Endometrial microvascular endothelial cells (primary cell): Measurements from ENCODE around the gene PCF11. TPM values are rescaled to one million over a fixed set of nuclear protein-coding genes. Genes with fewer than 3 reads are reported as not detected.
"Not testable (repeated sequence)": the region's sequence is repeated elsewhere in the genome, so short reads cannot be mapped to it uniquely, and the experiment has no call there.

Source experiments
- in situ Hi-C: cut with HindIII; loops from 2 replicates; pipeline ENCODE4 v1.10.0; 2017; ENCODE audit warnings: low sequenced_read_pairs, low pct_unique_long_range_greater_than_20kb; ENCODE audit errors: inconsistent ontology term
- total RNA-seq: library from RNA; depleted of rRNA; stranded (reverse); fragments of >200 nt; gene quantifications from one replicate; pipeline ENCODE4 v1.2.3, GENCODE V29; 2015; ENCODE audit errors: inconsistent ontology term

The PCF11 gene, protein sequence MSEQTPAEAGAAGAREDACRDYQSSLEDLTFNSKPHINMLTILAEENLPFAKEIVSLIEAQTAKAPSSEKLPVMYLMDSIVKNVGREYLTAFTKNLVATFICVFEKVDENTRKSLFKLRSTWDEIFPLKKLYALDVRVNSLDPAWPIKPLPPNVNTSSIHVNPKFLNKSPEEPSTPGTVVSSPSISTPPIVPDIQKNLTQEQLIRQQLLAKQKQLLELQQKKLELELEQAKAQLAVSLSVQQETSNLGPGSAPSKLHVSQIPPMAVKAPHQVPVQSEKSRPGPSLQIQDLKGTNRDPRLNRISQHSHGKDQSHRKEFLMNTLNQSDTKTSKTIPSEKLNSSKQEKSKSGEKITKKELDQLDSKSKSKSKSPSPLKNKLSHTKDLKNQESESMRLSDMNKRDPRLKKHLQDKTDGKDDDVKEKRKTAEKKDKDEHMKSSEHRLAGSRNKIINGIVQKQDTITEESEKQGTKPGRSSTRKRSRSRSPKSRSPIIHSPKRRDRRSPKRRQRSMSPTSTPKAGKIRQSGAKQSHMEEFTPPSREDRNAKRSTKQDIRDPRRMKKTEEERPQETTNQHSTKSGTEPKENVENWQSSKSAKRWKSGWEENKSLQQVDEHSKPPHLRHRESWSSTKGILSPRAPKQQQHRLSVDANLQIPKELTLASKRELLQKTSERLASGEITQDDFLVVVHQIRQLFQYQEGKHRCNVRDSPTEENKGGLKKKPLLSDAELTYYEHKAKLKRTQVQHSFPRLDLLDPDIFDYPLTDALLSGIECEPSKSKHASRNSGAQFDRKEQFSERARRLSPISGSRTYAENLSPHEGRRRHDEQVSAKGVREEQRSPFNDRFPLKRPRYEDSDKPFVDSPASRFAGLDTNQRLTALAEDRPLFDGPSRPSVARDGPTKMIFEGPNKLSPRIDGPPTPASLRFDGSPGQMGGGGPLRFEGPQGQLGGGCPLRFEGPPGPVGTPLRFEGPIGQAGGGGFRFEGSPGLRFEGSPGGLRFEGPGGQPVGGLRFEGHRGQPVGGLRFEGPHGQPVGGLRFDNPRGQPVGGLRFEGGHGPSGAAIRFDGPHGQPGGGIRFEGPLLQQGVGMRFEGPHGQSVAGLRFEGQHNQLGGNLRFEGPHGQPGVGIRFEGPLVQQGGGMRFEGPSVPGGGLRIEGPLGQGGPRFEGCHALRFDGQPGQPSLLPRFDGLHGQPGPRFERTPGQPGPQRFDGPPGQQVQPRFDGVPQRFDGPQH (N-terminal part only)
- 23.9 TPM for total RNA-seq

DNA sequence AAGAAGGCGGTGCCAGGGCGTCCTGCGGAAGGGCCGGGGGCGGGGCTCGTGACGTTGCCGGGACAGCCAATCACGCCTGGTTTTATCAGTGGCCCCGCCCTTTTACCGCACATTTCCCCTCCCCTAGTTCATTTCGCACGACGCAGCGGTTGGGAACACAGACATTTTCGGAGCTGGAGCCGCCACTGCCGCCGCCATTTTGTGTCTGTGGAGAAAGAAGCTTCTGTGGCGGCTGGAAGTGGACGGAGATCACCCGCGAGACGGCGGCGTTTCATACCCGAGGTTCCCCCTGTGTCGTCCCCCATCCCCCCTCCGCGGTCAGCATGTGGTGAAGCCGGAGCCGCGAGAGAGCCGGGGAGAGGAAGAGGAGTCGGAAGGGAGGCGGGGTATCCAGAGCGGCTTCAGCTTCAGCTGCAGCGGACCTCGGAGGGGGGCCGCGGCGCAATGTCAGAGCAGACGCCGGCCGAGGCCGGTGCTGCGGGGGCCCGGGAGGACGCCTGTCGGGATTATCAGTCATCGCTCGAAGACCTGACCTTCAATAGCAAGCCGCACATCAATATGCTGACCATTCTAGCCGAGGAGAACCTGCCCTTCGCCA lies at the start of gene PCF11:
PCF11 (plus strand) TSS at position 136 of the 598 bp plus-strand sequence; CDS start at position 445, 309 bp downstream.
- in situ Hi-C loops, result loop anchor here (25.0 kb wide), 2 partner anchors 95 to 245 kb away; partner anchors contain the start of genes DDIAS, PRCP and RAB30

DNA sequence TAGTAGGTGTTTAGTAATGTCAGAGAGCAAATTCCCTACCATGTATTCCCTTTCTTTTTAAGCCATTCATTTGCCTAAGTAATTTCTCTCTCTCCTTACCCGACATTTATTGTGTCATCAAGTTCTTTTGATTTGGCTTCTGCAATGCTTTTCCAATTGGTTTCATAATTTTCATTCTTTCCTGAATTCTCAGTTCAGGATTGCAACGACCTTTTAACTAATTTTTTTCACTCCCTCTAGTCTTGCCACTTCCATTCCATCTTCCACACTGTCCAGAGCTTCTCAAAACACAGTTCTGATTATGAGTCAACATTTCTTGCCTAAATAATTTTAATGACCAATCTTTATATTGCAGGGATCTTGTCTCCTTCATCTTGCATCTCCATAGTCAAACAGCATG lies 44.0 kb upstream of the PCF11 start:
- in situ Hi-C loops, result no loop called here

DNA sequence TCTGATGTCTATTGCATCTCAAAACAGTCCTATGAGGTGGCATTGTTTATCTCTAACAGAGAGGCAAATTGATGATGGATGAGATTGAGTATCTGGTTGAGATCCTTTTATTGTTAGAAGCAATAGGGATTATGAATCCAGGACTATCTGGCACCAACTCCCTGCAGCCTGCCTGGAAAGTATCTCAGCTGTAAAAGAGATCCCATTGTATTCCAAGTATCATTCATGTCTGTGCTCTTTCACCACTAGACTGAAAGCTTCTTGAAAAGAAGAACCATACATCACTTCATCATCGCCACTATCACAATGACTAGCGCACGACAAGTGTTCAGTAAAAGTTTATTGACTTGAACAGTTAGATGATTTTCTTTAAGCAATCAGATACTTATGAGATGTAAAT lies 41.9 kb upstream of the PCF11 start:
- in situ Hi-C loops, result no loop called here

DNA sequence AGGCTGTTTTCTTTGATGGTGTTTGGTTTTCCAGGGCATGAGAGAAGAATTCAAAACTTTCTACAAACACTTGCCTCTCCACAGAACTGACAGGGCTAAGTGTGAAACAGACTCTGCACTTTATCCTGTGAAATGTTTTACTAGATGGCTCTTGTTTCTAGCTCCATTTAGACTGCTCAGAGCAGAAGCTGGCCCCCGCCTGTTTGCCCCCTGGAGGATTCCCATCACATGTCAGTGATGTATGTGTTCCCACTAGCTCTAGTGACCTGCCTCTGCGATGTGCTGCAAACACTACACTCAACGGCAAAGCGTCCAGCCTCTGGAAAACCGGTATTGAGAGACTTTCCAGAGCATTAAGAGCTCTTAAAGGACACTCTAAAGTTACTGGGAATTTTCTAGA lies 41.4 kb upstream of the PCF11 start:
- in situ Hi-C loops, result no loop called here

DNA sequence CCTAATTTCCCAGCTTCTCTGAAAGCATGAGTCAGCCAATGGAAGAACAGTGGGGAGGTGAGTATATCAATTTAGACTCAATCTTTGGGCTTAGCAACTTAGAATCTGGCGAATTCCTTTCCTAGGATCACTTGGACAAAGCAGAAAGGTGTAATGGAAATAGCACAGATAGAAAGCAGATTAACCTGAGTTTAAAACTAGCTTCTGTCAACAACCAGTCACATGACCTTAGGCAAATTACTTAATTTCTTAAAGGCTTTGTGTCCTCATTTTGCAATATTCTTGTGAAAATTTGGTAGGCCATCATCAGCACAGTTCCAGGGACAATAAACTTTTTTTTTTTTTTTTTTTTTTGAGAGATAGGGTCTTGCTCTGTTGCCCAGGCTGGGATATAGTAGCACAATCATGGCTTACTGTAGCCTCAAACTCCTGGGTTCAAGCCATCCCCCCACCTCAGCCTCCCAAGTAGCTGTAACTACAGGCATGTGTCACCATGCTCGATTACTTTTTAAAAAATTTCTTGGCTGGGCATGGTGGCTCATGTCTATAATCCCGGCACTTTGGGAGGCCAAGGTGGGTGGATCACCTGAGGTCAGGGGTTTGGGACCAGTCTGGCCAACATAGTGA lies 40.8 kb upstream of the PCF11 start:
- in situ Hi-C loops, result no loop called here

DNA sequence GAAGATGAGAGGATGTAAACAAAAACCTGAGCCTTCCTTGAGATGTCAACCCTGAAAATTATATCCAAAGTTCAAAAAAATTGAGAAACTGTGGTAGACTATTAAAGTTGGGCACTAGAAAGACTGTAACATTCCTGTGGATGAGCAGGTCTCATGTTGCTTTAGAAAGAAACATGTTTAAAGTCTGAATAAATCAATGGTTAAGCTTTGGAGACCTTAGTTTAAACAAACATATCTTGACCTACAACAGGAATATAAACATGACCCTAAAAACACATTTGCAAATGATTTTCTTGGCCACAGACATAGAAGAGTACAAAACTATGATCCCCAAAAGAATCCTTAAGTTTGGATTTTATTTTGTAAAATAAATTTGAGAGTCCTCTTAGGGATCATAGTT lies 38.1 kb upstream of the PCF11 start:
- in situ Hi-C loops, result no loop called here

DNA sequence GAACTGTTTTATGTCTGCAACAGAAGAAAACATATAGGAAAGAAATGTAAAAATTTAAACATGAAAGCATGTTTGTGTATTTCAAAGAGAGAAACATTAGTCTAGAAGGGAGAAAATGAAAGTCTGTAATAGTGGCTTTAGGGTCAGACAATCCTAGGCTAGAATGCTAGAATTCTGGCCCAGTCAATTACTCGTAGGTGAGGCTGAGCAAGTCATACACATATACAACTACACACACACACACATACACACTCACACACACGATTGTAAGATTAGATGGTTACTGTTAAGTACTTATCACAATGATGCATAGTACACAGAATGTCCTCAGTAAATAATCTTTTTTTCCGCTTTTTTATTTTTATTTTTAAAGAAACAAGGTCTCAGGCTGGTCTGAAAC lies 37.7 kb upstream of the PCF11 start:
- in situ Hi-C loops, result no loop called here

DNA sequence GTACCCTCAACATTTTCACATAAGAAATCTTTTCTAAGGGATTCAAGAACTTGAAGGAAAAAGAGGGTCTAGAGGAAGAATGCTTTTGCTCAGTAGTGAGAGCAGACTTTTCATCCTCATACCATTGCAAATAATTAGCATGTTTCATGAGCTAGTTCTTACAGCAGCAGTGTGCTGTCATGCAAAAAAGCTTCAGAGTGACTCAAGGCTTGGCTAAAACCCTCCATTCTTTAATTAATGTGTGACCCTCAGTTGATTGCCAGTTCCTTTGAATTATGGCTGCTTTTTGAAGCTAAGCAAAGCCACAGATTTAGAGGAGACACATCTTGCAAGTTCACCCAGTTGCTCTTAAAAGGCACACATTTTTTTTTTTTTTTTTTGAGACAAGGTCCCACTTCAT lies 36.6 kb upstream of the PCF11 start:
- in situ Hi-C loops, result no loop called here

DNA sequence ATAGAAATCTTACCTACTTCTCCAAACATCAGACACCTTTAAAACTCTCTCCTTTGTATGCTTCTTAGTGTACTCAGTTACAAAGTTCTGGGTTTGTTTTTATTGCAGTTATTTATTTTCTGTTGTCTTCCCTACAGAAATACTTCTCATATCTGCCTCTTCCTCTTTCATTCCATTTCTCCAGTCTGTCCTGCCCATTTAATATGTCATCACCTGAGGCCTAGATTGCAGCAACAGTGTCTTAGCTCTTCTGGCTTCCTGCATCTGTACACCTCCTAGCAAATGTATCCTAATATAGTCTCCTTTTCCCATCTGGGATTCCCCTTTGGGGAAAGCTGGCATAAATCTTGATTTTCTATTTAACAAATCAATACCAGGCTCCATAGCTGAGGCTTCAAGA lies 34.9 kb upstream of the PCF11 start:
- in situ Hi-C loops, result no loop called here

DNA sequence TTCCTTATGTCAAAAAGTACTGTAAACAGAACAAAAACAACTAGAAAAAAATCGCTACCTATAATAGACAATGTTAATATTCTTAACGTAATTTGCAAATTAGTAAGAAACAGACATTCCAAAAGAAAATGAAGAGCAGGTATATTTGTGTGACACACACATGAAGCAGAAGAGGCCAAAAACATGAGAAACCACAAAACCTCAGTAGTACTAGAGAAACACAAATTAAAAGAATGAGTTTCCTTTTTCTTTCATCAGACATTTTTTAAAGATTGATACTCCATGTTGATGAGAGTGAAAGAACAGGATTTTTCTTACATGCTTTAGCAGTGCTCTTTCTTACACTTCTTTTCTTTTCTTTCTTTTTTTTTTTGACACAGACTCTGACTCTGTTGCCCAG lies 34.2 kb upstream of the PCF11 start:
- in situ Hi-C loops, result no loop called here

DNA sequence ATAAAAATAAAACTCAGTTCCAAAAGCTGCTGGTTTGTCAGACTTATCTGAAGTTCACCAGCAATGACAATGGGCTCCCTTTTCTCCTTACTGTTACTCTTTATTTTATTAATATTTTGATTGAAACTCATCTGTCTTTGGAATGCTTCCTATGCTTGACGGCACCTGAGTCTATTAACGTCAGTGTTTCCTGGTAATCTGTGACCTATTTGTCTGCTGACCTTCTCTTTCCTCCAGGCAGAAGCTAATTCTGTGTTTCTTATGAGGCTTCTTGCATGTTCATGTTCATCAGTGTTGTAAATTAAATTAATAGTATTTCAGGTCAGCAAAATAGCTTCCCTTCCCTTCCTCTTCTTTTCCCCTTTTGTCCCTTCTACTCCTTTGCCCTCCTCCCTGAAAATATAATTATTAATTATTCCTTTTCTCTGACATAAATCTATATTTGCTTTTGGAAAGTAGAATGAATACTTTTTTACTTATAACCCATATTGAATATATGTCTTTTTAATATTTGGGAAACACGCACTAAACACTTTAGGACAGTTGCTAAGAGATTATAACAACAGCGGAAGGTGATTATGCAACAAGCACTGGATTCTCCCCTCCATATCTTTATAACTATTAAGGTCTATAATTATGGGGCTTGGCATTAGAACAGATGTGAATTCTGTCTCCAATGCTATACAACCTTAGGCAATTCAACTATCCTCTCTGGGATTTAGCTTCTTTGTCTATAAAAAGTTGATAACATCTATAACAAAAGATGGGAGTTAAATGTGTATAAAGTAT lies 32.1 kb upstream of the PCF11 start:
- in situ Hi-C loops, result no loop called here

DNA sequence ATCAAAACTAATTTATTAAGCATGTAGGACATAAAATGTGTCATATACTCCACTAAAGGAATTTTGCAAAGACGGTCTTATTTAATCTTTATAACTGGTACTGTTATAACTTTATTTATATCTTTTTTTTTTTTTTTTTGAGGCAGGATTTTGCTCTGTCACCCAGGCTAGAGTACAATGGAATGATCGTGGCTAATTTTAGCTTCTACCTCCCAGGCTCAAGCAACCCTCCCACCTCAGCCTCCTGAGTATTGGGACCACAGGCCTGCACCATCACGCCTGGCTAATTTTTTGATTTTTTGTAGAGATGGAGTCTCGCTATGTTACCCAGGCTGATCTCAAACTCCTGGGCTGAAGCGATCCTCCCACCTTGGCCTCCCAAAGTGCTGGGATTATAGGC lies 31.4 kb upstream of the PCF11 start:
- in situ Hi-C loops, result no loop called here

DNA sequence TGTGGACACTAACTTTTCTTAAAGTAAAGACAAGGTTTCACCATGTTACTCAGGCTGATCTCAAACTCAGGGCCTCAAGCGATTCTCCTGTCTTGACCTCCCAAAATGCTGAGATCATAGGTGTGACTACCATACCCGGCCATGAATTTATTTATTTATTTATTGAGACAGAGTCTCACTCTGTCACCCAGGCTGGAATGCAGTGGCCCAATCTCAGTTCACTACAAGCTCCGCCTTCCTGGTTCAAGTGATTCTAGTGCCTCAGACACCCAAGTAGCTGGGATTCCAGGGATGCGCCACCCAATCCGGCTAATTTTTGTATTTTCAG lies 29.7 kb upstream of the PCF11 start:
- in situ Hi-C loops, result no loop called here

DNA sequence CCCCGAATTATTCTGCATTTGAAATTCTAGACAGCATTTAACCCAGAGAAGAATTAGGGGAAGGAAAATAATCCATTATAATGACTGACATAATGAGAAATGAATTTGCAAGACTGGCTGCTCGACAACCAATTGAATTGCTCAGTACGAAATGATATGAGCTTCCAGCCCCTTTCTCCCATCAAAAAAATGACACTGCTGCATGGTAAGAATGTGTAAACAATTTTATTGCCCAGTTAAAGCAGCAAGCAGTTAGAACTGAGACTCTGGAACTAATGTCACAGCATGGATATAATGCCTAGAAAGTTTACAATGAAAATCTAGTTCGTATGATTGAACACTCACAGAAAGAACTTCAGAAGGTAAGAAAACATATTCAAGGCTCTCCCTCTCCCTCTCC lies 24.7 kb upstream of the PCF11 start:
- in situ Hi-C loops, result no loop called here

DNA sequence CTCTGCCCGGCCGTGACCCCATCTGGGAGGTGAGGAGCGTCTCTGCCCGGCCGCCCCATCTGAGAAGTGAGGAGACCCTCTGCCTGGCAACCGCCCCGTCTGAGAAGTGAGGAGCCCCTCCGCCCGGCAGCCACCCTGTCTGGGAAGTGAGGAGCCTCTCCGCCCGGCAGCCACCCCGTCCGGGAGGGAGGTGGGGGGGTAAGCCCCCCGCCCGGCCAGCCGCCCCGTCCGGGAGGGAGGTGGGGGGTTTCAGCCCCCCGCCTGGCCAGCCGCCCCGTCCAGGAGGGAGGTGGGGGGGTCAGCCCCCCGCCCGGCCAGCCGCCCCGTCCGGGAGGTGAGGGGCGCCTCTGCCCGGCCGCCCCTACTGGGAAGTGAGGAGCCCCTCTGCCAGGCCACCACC lies 23.7 kb upstream of the PCF11 start:
- in situ Hi-C loops, result not testable (repeated sequence)

DNA sequence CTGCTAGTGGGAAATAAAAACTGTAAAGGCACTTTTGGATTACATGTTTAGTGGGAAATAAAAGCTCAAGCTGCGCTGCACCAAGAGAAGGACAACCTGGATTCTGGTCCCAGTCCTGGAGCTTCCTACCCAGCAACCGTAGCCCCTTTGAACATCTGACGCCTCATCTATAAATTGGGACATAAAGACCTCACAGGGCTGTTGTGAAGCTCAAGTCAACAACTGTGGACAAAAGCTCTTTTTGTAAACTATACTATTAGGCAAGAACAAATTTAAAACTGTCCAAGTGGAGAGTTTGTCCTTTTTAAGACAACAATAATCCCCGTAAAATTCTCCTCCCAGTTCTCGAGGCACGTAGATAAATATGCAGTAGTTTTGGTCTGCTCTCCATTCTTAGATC lies 17.6 kb upstream of the PCF11 start:
- in situ Hi-C loops, result no loop called here

DNA sequence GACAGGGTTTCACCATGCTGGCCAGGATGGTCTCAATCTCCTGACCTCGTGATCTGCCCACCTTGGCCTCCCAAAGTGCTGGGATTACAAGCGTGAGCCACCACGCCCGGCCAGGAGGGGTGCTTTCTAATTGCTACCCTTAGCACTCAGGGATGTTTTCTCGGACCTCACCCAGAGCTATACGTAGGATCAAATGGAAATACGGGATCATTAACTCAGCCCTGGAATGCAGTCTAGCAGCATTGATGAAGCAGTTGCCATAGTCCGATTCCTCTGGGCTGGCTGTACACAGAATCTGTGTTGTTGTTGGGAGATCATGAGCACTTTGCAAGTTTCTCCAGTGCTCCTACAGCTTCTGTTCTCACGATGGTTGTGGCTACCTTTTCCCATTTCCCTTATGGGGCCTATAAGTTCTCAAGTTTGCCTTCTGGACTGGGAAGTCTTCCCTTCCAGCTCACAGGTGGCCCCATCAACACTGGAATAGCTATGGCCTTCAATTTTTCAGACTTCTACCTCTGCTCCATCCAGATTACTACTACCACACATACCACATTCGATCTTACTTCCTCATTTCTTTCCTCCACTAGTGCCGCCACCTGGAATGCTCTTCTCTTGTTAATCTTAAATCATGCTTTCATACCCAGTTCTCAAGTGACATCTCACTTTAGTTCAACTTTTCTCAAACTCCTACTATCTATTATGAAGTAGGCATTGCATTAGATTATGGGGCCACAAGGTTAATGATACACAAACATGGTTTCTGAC lies 16.1 kb upstream of the PCF11 start:
- in situ Hi-C loops, result no loop called here
